ENCODE results near the gene ZFAND3.

DNA sequence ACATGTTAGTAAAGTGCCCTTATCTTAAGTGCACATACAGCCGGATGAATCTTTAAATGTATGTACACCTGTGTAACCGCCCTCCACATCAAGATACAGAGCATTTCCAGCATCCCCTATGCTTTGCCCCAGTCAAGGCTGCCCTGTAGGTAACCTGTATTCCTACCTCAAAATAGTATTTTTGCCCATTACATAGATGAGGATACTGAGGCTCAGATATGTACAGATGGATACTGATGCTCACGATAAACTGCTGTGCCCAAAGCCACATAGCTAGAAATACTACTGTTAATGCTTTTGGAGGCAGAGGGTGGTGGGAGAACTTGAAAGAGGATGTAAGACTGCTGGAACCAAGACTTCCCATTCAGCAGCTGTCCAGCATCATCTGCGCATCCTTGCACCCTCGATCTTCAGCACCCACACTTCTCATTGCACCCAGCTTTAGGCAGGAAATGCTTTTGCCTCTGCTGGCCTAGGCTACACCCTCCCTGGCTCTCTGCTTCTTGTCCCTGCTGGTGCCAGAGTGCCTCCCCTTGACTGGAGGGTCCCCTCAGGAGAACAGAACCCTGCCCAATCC is 27.0 kb upstream of the ZFAND3 start:
- TF ChIP-seq CTCF (IDR thresholded peaks at IDR 0.05) (no peak), POLR2A (IDR thresholded peaks at IDR 0.05) (no peak), POLR2AphosphoS5 (IDR thresholded peaks at IDR 0.05; ENCODE audit: insufficient read depth in 1 of 2, low read depth in 1 of 2) (no peak)
